Stimulated activated CD4-positive, alpha-beta T cell treated with anti-CD3 and anti-CD28 coated beads, Interleukin-2, amount 100 ng/mL, for 48 hours (primary cell): ENCODE measurements around the gene BMP7.
"Not testable (repeated sequence)": the region's sequence is repeated elsewhere in the genome, so short reads cannot be mapped to it uniquely, and the experiment has no call there.

Experiments used
- DNase-seq, 2 donors: peaks; one replicate each; pipeline ENCODE4 v3.0.0-alpha.2; 2020

Gene BMP7

GRCh38 chr20:57264908-57265335 lies 1.5 kb downstream of the BMP7 start:
- not testable (repeated sequence) for DNase-seq

DNA sequence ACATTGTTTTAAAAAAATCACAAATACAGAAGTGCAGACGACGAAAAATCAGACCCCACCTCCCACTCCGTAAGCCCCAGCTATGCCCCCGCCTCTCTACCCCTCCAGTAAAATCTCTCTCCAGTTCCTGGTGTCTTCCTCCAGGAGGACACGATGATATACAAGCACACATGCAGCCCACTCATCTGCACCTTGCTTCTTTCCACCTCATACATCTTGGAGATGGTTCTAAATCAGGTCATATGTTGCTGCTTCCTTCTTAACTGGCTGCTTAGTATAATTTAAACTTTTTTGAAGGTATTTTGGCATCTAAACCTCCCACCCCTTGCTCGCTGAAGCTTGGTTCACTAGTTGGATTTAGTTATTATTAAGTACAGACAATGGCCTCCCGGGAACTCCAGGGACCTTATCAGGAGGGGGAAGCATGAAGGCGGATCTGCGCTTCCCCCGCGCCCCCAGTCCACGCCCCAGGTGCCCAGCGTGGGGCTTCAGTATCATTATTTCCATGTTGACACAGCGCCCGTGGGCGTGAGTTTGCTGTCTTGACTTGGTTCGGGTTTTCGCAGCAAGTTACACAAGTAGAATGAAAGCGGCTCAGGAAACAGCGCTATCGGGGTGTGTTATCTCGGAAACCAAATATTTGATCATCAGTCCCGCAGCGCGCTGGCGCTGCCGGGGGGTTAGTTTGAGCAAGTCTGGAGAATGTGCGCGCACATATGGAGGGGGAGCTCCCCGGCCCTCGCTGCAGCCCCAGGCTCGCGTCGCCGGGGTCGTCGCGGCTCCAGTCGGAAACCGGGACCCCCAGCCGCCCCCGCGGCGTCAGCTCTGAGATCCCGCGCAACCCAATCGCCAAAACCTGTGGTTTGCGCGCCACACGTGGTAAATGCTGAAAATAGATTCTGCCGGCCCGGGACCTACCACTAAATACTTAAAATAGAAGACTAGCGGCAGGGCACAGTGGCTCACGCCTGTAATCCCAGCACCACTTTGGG lies 2.3 kb downstream of the BMP7 start:
- DNase-seq = peak; percentile 1 to 16

DNA sequence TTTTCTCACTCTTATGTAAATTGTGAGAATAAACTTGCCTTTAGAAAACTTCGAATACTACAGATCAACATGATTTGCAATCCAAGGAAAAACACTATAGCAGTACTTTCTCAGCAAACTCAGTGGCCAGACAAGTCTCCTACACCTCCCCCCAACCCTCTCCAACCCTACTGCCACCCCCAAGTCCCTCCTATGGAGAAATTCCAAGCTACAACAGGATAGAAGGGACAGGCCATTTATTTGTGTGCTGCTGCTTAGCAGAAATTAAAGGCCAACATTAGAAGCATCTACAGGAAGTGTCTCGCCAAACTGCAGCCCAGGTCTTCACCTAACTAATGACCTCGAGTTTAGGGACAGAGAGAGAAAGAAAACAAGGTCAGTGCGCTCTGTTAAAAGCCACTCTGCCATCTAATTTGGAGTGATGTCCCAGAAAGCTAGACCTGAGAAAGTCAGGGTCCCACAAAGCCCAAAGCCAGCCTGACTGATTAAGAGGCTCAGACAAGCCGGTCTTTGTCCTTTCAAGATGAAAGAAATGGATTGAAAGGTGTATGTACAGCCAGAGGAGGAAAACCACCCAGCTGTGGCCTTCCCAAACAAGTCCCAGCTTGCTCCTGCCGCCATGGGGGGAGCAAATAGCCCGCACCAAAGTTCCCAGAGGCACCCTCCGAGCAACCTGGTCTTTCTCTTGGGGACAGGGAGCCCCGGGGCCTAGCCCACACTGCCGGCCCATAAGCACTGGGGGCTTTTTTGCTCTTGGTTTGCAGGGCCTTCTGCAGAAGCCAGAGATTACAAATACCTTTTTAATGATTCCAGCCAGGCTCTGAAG lies 3.4 kb downstream of the BMP7 start:
- DNase-seq = no peak

- DNase-seq = no peak
Observed at GRCh38 chr20:57262301-57262700, 4.1 kb downstream of the BMP7 start.

DNA sequence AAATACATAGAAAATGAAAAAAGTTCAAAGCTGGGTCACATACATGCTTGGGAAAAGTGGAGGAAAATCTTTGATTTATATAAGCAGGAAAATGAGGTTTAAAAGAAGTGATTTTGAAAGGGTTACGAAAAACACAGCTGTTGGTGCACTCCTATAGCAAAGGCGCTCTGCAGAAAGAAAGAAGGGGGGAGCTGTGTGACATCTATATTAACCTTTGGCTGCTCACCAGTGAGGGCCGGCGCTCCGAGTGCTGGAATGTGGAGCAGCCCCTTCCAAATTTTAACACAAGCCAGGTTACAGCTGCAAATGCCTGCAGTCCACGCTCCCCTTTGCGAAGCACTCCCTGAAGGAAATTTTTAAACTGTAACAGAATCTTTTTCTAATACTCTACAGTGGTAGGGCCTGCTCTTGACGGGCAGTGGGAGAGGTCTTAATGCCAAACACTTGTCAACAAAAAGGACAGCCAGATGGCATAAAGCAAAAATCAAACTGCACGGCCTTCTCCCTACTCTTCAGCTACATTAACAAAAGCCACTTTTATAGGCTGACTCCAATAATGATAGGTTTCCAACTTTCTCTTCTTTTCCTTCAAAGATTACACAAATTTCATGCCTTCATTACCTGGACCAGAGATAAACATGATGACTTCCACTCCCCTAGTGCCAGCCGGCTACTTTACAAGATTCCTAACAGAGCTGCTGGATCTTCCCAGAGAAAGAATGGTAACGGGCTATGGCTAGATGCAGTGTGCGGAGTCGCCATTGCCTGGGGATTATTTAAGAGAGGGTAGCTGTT lies 4.8 kb downstream of the BMP7 start:
- DNase-seq = no peak

DNA sequence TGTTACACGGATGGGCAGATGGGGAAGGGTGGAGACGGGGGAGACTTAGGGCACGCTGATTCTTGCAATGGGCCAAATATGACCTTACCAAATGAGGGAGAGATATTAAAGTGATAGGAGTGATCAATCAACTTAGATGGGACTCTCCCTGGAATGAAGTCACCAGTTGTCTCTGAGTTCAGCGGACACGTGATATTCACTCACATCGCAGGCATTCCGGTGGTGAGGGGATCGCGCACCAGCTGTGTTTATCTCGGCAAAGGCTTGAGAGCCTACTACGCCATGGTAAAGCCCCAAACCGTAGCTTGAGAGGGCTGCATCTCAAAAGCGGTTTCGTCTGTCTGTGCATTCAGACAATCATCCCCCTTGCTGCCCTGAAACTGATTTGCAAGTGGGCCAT lies 5.5 kb downstream of the BMP7 start:
- no peak for DNase-seq

GRCh38 chr20:57259938-57260921 lies 6.2 kb downstream of the BMP7 start:
- no peak for DNase-seq

GRCh38 chr20:57259121-57259937 lies 7.1 kb downstream of the BMP7 start:
- no peak for DNase-seq

- no peak for DNase-seq
Observed at GRCh38 chr20:57257701-57258453, 8.6 kb downstream of the BMP7 start.

GRCh38 chr20:57256908-57257307 lies 9.5 kb downstream of the BMP7 start:
- DNase-seq = no peak

GRCh38 chr20:57256205-57256604 lies 10.2 kb downstream of the BMP7 start:
- DNase-seq = no peak

GRCh38 chr20:57255183-57255582 lies 11.3 kb downstream of the BMP7 start:
- DNase-seq = no peak

DNA sequence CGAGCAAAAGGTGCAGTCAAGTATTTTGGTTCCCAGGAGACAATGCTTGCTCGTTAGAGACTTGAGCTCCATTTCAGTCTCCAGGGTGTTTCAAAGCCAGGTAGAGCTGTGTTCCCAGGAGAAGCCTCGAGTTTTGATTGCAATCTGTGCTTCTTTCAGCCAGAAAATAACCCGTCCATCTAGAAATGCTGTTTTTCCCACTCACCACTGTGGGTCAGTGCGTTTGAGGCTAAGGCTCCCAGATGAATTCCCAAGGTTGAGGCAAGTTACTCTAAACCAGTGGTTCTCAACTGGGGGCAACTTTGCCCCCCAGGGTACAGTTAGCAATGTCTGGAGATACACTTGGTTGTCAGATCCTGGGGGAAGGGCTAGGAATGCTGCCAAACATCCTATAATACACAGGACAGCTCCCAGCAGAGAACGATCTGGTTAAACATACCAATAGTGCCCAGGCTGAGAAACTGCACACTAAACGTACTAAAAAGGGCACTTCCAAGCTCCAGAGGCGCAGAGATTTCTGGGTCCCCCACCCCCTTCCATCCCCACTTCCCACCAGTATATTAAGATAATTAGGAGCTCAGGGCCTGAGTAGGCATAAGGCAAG lies 13.8 kb downstream of the BMP7 start:
- DNase-seq = no peak

DNA sequence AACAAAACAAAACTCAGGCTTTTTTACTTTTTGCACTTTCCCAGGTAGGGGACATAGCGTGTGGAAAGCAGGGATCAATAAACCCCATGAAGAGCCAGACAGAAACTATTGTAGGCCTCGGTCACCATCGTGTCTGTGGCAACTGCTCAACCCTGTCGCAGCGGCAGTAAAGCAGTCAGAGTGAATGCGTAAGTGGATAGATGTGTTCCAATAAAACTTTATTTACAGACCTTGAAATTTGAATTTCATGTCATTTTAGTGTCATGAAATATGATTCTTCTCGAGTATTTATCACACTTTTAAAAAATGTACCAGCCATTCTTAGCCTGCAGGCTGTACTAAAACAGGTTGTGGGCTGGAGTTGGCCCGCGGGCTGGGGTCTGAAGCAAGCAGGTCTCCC lies 14.5 kb downstream of the BMP7 start:
- DNase-seq = no peak

DNA sequence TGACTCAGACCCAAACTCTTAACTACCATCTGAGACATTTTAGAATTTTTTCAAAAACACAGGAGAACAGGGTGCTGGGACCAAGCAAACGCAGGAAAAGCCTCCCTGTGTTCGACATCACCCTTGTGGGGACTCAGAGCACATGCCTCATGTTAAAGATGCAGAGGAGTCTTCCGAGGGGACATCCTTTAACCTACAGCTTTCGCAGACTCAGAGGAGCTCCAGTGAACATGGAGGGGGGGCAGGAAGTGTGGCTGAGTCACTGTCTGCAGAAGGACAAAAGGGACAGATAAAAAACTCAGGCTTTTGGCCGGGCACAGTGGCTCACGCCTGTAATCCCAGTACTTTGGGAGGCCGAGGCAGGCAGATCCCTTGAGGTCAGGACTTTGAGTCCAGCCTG lies 15.1 kb downstream of the BMP7 start:
- no peak for DNase-seq

DNA sequence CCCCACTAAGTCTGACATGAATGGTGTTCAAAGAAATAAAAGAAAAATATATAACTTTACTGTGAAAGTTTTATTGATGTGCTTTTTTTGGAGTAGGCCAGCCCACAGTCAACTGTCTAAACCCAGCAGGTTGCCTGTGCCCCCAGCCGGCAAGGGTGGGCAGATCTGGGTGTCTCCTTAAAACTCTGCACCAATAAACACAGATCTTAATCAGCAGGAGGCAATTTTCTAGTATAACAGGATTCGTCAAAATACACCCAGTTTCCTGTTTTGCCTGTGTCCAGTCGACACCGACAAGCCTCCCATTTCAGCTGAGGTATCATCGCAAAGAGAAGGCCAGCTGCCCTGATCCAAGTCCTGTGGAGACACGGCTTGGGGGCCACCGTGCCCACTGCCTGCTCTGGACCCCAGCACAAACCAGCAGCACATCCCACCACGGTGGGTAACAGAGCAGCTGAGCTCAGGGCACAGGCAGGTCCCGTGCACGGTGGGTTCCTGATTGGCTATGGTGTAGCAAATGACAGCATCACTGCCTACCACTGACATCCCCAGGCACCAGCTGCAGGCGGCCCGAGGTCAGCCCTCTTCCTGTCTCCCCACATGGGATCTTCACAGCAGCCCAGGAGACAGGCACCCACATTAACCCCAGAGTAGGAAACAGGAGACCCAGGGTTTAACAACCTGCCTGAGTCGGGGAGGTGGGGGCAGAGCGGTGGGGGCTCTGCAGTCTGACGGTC lies 15.7 kb downstream of the BMP7 start:
- no peak for DNase-seq

DNA sequence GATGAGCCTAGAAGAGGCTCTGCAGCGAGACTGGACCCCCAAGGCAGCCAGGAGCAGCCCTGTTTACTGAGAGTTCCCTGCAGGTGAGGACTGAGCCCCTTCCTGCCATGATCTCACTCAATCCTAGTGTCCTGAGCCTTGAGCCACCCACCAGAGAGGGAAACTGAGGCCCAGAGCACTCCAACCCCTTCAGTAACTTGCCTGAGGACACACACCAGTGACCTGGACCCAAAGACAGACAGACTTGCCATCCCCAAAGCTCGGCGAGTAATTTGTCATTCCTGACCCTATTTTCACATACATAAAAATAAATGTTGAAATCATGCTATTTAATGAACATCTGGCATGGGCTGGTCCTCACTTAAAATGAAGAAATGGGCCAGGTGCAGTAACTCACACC lies 16.7 kb downstream of the BMP7 start:
- DNase-seq = no peak

DNA sequence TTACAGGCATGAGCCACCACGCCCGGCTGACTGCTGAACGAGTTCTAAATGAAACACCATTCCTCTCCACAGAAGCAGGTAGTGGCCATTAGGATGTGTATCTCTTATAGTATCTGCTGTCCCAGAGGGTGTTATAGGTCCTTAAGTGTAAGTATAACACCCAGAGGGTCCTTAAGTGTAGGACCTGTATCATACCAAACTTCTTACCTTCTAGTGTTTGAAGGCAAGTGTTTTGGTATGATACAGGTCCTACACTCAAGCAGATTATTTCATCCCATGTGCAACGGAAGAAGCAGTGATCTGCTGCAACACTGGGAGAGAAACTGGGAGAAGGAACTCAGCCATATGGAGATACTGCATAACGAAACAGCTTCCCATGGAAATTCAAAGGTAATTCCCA lies 17.4 kb downstream of the BMP7 start:
- DNase-seq = no peak
